NCI-H128 (cell line): ENCODE data around the gene CRYBG2.
"Not testable (repeated sequence)": the region's sequence is repeated elsewhere in the genome, so short reads cannot be mapped to it uniquely, and the experiment has no call there.

Experiments
- DNase-seq: peaks from one replicate; lab custom pipeline; 2025; ENCODE audit not compliant: unreplicated experiment; lab: John Stamatoyannopoulos, UW

Gene CRYBG2, protein sequence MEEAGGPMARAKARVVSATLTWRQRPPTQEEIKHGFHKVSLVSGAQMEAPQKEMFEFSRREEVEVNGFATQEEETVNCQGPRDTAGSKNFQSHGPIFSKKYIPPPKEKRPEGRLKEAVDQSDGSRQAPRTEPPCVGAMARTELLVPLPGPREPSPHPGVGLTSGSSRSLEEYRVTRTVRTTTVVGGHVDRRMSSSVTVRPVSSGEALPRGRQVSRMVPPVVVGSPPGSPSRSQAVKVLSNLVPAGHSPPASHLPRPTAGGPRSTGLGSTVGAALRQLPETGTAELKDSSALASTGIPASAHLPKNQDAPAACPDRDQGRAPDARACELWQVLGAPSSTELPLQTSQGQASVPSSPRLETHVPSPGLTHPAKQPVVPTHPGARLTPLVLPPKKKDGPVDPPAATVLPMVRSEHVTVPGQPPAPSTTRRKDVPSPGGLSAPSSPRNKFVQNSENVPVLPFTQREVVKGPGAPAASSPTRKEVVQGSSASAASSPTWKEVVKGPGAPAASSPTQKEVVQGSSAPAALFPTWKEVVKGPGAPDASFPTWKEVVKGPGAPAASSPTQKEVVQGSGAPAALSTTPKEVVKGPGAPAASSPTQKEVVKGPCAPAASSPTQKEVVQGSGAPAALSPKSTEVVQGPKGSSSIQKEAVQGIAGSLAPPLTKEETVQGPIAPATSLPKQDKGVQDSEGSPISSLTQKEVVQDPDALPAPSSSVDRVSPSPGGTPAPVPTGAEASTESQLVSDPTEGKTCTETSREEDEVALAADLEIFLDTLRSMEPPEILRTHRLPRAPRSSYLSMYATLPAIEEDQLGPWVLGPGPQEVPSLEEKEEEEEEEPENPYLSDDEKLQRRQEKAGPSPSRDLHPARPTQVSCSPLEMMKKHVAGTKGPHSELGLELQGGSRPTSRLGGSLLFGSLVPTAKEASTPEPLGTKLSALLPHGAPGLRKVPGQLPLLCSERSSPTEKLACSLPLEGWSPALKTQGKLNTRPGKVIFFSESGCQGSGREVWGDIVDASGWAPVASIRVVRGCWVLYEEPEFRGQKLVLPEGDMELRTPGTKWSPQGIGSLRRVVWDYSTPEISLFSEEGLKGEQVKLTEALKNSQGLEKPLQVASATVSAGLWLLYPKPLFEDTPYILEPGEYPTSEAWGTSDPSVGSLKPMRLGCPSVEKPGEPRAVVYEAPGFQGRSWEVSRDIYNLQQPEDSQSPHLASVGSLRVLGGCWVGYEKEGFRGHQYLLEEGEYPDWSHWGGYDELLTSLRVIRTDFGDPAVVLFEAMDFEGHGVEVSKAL (N-terminal part only)

DNA sequence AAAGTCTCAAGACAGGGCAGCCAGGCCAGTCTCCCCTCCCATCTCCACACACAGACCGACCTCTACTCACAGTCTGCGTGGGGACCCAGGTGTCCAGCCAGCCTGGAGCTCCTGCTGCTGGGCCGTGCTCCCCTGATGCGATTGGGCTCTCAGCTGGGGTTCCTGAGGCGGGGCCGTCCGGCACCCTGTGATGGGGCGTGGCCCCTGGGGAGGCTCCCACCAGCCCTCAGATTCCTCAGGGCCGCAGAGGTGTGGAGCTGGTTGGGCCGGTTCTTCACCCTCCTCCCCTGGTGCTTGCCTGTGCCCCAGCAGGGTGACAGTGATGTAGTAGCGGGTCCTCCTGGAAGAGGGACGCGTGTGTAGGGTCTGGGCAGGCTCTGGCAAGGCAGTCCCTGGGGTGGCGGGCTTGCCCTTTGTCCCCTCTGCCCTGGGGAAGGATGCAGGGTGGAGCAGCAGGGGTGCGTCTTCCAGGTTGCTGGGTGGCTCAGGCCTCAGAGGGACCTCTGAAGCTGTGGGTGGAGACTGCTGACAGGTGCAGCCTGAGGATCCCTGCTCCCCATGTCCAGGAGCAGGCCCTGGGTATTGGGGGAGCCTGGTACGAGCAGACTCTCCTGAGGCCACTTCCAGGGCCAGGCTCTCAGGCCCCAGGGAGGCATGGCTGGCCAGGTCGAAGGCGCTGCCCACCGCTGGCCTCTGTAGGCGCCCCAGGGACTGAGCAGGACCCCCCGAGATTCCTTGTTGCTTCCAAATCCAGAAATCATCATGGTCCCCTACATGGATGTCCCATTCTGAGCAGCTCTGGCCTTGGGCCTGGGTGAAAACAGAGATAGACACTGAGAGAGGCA, at the start of gene CRYBG2:
Gene CRYBG2 (minus strand): TSS at position 155 of the 845 bp plus-strand sequence. CDS start 7,473 bp downstream, outside the sequence.
- DNase-seq: no peak

DNA sequence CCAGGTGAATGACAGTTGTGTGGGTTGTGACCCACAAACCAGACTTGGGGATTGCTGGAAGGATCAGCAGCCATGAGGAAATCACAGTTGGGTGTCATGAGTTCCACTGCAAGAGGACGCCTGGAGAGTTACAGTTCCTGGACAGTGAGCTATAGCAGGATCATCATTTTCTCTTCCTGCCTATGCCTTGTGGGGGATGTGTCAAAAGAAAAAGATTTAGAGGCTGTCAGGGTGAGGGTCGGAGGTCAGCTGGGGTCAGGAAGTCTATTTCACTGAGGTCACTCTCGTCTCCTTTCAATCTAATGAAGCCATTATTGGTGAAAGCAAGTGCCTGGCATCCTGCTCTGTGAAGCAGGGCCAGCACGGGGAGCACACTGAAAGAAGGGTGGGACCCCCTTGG, 49.7 kb upstream of the CRYBG2 start:
- DNase-seq: no peak

DNA sequence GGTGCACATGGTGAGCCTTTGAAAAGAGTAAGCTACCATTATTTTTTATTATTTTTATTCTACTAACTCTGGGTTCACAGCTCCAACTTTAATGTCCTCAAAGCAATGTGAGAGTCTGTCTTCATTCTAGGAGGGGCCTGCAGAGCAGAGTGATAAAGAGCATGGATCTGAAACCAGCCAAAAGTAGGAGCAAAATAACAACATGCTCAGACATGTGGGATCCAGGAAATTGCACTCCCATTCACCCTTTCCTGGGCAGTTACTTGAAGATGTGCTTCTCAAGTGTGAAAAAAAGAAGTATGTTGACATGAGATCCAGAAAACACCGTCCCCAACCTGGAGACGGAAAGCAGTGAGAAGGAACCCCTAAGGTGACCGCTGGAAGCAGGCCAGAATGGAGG, 48.0 kb upstream of the CRYBG2 start:
- DNase-seq: no peak

DNA sequence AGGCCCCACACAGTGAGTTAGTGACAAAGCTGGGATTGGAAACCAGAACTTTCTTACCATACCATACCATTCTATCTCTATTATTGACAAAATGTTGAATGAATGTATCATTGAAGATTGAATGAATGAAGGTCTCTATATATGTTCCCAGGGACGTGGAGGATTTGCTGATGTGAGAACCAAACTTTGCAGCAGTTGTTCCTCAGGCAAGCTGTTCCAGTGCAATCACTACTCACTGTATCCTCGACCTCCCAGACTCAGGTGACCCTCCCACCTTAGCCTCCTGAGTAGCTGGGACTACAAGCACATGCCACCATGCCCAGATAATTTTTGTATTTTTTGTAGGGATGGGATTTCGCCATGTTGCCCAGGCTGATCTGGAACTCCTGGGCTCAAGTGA, 45.1 kb upstream of the CRYBG2 start:
- DNase-seq: no peak

DNA sequence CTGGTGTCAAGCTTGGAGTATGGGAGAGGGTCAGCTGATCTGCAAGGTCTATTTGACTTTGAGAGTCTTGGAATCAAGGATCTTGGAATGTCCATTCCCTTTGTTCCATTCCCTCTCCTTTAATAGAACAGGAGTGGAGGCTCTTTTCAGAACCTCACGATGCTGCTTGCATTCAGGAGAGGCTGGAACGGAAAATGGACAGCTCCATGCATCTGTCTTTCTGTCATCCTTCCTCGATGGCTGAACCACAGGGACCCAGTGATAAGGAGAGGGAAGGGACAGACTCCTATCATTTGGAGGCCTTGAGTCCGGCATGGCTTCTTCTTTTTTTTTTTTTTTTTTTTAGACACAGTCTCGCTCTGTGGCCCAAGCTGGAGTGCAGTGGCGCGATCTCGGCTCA, 41.8 kb upstream of the CRYBG2 start:
- DNase-seq: no peak

DNA sequence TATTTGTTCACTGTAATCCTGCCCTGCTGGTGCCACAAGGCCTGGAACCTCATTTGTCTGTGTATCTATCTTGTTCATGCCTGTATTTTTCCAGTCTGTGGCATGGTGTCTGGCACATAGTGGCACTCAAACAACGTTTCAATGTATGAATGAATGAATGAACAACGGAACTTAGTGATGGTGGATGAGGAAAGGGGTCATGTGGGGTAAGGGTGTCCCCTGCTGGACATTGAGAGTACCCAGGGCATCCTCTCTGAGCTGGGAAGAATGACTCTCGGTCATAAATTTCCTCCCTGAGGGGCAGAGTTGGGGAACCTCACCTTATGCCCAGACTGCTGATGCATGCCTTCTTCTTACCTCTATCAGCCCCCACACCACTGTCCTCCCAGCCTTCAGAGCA, 37.5 kb upstream of the CRYBG2 start:
- DNase-seq: no peak

DNA sequence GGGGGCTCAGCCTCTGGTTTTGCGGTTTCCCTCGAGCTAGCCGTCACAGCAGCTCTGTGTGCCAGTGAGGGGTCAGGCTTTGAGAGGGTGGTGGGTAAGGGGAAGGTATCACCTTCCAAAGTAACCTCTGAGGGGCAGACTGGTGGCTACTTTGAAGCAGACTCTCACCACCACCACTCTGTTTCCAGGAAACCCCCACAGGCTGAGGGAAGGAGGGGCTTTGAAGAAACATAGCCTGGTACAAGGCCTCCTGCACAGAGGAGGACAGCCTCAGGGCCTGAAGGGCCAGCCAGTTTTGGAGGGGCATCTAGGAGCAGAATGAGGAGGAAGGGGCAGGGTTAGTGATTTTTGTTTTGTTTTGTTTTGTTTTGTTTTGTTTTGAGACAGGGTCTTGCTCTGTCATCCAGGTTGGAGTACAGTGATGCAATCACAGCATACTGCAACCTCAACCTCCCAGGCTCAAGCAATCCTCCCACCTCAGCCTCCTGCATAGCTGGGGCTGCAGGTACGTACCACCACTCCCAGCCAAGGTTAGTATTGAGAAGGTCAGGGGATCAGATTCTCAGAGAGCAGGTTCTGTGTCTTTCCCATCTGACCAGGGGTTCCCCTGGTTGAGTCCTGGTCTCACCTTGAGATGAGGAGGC, 35.8 kb upstream of the CRYBG2 start:
- no peak for DNase-seq

DNA sequence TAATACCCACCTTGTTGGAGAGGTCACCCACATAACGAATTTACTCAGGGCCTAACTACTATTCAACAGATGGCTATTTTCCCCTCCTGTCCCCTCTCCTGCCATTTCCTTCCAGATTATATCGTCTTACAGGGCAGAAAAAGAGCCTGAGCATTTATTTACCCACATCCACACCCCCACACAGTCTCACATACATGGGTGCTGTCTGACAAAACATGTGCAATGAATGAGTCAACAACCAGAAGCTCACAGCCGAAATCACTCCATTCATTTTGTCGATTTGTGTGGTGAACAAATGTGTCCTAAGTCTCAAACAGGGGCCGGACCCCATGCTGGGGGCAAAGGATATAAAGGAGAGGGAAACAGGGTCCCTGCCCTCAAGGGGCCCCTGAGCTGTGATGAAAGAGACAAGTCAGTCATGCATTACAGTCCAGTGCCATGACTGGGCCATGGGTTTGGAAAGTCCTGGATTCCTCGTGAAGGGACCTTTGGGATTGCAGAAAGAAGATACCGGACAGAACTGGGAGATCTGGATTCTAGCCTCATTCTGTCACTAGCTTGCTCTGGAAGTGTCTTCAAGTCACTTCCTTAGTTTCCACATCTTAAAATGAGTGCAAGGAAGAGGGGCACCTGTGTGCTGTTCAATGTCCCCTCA, 35.0 kb upstream of the CRYBG2 start:
- no peak for DNase-seq

DNA sequence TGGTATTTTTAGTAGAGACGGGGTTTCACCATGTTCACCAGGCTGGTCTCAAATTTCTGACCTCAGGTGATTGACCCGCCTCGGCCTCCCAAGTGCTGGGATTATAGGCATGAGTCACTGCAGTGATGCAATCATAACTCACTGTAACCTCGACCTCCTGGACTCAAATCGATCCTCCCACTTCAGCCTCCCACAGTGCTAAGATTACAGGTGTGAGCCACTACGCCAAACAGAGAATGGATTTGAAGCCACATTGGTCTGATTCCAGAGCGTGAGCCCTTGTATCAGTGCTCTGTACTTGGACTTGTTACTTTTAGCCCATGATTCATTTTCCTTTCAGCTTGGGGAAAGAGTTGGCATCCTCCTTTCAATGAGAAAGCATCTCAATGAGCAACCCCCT, 33.5 kb upstream of the CRYBG2 start:
- DNase-seq: no peak

DNA sequence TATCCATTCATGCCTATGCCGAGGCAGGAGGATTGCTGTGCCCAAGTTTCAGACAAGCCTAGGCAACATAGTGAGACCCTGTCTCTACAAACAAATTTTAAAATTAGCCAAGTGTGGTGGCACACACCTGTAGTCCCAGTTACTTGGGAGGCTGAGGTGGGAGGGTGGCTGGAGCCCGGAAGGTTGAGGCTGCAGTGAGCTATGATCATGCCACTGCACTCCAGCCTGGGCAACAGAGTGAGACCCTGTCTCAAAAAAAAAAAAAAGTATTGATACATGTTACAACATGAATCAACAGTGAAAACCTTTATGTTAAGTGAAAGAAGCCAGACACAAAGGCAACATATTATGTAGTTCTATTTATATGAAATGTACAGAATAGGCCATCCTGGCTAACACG, 31.1 kb upstream of the CRYBG2 start:
- DNase-seq: not testable (repeated sequence)

DNA sequence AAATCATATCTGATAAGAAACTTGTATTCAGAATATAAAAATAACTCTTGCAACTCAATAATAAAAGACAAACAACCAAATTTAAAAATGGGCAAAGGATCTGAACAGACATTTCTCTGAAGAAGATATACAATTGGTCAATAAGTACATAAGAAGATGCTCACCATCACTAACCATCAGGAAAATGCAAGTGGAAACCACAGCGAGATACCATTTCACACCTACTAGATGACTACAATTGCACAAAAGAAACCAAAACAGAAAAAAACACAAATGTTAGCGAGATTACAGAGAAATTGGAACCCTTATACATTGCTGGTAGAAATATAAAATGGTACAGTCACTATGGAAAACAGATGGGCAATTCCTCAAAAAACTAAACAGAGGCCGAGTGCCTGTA, 30.1 kb upstream of the CRYBG2 start:
- DNase-seq: no peak

DNA sequence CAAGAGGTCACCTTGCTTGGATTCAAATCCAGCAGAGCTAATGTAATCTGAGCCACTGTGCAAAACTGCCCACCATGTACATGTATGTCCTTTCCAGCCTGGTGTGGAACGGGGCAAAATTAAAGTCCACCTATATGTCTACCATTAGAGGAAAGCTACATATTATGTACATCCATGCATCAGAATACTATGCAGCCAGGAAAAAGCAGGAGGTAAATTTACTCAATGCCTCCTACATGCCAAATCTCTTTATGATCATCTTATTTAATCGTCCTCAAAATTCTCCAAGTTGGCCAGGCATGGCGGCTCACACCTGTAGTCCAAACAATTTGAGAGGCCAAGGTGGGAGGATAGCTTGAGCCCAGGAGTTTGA, 24.9 kb upstream of the CRYBG2 start:
- no peak for DNase-seq

DNA sequence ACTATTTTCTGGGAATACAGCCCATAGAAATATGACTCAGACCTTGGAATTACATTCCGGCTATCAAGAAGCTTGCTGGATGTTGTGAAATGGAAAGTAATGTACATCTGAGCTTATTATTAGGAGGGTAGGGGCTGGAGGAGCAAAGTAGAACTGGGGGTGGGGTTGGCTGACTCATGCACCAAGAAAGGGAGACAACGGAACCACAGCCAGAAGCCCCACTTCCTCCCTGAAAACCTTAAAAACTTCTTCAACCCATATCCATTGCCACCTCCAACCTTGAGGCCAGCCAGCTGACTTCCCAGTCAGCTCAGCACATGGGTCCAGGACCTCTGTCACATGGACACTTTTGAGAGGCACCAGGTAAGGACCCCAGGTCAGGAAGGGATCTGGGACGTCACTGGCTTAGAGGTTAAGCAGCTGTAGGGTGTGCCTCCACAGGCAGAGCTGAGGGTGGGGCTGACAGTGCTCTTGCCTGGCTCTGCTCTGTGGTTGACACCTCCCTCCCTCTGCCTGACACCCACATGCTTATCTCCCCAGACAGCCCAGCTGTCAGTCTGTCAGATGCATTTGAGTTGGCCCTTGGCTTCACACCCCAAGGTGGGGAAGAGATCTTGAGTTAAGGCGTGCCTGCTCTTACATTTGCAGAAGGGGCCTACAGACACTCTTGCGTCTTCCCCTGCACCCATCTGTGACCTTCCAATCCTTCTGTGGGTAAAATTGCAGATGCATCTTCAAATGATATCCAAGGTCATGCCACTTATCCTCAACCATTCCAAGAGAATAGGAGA, 24.4 kb upstream of the CRYBG2 start:
- DNase-seq: no peak

DNA sequence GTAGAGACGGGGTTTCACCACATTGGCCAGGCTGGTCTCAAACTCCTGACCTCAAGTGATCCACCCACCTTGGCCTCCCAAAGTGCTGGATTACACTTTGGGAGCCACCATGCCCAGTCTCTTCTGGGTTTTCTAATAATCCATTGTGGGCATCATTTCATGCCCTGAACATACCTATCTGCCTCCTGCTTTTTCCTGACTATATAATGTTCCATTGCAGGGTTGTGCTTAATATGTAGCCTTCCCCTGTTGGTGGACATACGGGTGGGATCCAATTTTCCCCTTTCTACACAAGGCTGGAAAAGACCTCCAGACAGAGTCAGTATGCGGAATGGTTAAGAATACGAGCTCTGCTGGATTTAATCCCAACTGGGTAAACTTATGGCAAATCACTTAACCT, 22.1 kb upstream of the CRYBG2 start:
- no peak for DNase-seq

DNA sequence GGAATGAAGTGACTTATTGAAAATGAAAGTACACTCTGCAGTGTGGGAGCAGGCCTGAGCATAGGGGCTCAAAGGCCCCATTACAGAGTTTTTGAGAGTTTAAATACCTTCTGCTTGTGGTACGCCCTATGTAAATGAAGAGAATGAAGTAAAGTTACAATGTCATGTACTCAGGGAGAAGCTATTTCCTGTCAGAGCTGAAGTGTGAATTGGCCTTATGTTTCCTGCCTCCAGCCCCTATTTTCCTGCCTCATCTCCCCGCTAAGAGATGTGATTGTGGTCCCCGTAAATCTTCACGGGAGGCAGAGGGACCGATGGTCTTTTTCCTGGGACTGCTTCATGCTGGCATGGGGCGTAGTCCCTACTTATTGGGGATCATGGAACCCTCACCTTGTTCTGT, 21.2 kb upstream of the CRYBG2 start:
- DNase-seq: no peak

DNA sequence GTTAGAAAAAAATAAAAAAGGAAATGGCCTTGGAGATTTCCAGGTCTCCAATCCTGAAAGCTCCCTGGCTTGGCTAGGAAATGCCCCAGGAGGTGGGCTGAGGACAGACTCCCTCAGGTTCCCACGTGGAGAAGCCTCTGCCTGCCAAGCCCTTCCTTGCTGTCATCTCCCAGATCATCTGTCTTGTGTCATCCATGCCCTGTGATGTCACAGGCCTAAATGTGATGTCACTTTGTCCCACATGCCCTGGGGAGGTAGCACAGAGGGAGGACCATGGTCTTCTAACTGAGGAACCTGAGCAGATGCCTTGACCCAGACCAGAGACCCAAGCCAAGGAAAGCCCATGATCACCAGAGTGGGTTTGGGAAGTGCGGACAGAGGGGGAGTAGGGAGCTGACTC, 20.4 kb upstream of the CRYBG2 start:
- DNase-seq: not testable (repeated sequence)

DNA sequence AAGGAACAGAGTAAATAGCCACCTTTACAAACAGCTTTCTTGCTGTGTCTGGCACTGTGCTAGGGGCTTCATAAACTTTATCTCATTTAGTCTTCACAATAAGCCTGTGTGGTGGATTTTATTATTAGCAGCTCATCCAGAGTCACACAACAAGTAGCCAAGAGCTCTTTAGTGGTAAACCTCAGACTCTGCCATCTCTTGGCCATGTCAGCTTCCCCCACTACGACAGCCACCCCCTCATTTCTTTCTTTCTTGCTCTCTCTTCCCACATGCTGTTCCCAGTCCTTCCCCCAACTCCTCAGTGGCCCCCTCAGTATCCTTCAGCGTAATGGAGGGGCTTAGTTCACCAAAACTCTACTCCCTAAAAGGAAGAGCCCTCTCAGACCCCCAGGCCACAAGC, 19.9 kb upstream of the CRYBG2 start:
- no peak for DNase-seq

DNA sequence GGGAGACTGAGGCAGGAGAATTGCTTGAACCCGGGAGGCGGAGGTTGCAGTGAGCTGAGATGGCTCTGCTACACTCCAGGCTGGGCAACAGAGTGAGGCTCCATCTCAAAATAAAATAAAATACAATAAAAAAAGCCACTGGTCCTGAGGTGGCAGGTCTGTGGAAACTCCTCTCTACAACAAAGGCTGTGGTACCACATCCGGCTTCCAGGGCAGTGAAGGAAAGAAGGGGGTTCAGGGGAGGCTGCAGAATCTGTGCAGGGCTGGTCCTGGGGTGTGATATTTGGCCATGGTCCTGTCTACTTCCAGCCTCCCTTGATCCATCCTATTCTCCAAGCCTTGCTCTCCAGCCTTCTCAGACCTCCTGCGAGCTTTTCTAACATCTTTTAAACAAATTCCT, 19.4 kb upstream of the CRYBG2 start:
- no peak for DNase-seq

DNA sequence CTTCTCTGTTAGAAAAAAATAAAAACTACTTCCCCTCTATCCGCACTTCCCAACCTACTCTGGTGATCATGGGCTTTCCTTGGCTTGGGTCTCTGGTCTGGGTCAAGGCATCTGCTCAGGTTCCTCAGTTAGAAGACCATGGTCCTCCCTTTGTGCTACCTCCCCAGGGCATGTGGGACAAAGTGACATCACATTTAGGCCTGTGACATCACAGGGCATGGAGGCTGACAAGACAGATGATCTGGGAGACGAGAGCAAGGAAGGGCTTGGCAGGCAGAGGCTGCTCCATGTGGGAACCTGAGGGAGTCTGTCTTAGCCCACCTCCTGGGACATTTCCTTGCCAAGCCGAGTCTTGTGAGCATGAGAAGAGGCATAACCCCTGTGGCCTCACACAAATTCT, 18.7 kb upstream of the CRYBG2 start, which contains the start of gene ZNF683:
Gene ZNF683 (minus strand): TSS at position 140 of the 400 bp plus-strand sequence. CDS start 4,179 bp downstream, outside the sequence.
- DNase-seq: not testable (repeated sequence)
